Fibroblast of mammary gland (primary cell): ENCODE data around the gene PRDM7.
"Not testable (repeated sequence)": the region's sequence is repeated elsewhere in the genome, so short reads cannot be mapped to it uniquely, and the experiment has no call there.

Experiments used
- DNase-seq: peaks from one replicate; pipeline ENCODE4 v3.0.0-alpha.2; 2010; ENCODE audit warnings: low read depth
- H3K4me3 ChIP-seq: 2 replicates; pipeline ENCODE4 v1.5.1; 2011; ENCODE audit warnings: low read depth, mild to moderate bottlenecking, low read length, moderate library complexity; ENCODE audit not compliant: control insufficient read depth
- TF ChIP-seq, protein P1 (sequence below): conservative IDR thresholded peaks from 2 replicates; pipeline ENCODE4 v1.5.1; 2011; ENCODE audit warnings: low read depth, low read length, inconsistent platforms; ENCODE audit not compliant: control insufficient read depth, insufficient read depth

Gene PRDM7

DNA sequence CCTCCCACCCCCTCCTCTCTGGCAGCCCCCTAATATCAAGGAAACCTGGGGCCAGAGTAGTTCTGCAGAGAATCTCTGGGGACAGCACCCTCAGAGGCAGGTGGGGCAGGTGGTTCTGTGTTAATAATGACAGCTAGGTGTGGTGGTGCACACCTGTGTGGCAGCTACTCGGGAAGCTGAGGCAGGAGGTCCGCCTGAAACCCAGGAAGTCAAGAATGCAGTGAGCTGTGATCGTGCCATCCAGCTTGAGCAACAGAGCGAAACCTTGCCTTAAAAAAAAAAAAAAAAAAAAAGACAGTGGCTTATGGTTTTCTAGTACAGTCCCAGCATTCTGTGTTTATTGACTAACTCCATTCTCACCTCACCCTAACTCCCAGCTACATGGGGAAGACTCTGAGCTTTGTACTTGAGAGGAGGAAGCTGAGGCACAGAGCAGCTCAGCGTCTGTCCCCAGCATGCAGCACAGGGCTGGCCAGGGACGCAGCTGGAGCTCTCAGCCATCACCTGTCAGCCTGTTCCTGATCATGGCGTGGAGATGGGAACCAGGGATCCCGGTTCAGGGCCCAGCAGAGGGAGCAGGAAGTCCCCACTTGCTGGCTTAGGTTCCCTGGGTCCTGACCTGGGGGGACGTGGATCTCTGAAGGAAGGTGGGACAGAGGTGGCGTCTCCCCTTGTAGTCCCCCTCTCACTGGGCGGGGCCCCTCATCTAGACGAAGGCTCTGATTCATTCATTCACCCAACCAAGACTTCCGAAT is 64.0 kb downstream of the PRDM7 start:
- TF ChIP-seq, protein P1, sequence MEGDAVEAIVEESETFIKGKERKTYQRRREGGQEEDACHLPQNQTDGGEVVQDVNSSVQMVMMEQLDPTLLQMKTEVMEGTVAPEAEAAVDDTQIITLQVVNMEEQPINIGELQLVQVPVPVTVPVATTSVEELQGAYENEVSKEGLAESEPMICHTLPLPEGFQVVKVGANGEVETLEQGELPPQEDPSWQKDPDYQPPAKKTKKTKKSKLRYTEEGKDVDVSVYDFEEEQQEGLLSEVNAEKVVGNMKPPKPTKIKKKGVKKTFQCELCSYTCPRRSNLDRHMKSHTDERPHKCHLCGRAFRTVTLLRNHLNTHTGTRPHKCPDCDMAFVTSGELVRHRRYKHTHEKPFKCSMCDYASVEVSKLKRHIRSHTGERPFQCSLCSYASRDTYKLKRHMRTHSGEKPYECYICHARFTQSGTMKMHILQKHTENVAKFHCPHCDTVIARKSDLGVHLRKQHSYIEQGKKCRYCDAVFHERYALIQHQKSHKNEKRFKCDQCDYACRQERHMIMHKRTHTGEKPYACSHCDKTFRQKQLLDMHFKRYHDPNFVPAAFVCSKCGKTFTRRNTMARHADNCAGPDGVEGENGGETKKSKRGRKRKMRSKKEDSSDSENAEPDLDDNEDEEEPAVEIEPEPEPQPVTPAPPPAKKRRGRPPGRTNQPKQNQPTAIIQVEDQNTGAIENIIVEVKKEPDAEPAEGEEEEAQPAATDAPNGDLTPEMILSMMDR, result no peak

DNA sequence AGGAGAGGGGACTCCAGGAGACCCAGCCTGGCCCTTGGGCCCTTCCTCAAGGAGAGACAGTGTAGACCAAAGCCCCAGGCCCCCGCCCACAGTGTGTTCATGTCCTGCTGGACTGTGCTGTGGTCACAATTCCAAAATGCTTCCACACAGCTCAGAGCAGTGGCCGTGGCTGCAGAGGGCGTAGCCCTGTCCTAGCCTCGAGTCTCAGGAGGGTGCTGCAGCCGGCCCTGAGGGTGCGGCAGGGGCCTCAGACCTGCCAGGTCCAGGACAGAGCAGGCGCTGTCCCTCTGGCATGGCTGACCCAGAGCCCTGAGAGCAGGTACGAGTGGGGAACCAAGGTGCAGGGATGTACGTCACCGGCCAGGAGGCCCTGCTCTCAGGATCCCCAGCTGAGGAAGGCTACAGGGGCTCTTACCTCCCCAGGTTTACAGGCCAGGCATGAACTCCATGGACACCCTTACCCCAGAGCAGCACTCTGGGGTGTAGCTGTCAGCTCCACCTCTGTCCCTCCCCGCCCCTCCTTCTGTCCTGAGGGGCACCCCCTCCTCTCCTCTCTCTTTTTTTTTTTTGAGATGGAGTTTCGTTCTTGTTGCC is 65.1 kb downstream of the PRDM7 start:
- TF ChIP-seq, protein P1, result no peak
- DNase-seq, result no peak
- no peak overlapping the region for H3K4me3 ChIP-seq

More for the DNA sequence above, 64.0 kb downstream of the PRDM7 start:
- no peak overlapping the region for H3K4me3 ChIP-seq
- DNase-seq, result no peak

DNA sequence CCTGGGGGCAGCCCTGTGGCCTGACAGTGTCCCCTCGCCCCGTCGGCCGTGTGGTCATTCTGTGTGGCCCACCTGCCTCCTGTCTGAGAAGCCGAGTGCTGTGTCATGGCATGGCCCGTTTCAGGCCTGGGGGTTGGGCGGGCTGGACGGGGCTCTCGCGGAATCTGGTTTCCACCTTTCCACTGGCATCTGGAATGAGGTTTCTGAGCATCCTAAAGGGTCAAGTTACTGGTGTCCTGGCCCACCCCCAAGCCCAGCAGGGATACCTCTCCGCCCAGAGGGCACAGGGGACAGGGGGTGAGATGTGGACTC is 65.7 kb downstream of the PRDM7 start:
- TF ChIP-seq, protein P1, result no peak
- H3K4me3 ChIP-seq, result no peak overlapping the region
- DNase-seq, result no peak

DNA sequence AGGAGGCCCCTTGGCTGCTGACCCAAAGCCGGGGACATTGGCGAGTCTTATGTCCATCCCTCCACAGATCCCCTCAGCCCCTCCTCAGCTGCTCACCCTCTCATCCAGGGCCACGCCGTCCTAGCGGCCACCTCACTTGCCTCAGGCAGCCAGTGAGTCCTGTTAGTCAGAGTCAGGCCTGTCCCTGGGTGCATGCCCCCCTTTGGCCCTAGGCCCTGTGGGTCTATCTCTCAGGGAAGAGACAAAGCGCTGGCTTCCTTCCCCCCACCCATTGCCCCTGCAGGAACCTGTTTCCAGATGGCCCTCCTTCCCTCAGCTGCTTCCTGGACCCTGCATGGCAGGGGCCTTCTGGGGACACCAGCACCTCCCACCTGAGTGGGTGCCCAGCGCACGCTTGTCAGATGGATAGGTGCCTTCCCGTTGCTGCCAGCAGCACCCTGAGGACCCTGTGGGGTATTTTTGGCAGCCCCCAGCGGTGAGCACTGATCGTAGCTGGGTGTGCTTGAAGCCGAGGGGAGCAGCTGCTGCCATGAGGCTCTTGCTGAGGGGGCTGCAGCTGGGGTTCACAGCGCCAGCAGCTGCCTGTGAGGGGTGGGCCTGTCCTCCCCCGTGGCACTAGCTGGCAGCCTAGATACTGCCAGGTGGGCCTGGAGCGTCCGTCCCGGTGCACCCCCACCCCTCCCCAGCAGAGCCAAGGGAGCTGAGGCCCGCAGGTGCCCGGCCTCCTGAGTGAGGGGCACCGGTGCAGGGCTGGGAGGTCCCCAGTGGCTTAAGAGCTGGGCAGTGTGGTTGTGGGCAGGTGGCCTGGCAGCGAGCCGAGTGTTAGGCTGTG is 66.2 kb downstream of the PRDM7 start:
- H3K4me3 ChIP-seq, result no peak overlapping the region
- TF ChIP-seq, protein P1, result no peak
- DNase-seq, result no peak

DNA sequence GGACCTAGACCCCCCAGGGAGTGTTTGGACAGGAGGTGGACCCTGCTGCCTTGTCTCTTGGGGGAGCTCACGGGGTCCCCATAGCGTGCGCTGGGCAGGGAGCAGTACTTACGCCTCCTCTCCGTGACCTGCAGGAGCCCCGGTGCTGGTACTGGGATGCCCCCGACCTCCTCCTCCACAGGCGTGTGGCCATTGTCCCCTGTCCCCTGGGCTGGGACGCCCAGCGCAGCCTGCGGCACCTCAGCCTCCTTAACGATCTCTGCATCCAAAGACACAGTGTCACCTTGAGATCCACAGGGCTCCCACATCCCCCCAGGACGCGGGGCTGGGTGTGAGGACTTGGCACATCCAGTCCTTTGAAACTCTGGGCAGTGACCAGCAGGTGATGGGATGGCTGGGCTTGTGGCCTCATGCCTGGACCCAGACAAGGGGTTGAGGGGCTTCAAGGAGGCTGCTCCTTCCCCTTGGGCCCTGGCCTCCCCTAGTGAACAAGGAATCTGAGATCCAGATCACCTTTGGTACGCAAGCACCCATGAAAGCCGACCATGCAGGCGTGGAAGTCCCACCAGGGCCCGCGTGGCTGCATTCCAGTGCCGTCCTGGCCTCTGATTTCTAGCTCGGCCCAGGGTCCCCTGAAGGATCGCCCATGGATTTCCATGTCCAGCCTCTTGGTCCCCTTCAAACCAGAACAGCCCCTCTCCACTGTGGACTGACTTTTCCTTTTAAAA is 67.8 kb downstream of the PRDM7 start:
- H3K4me3 ChIP-seq, result no peak overlapping the region
- TF ChIP-seq, protein P1, result no peak
- DNase-seq, result no peak

DNA sequence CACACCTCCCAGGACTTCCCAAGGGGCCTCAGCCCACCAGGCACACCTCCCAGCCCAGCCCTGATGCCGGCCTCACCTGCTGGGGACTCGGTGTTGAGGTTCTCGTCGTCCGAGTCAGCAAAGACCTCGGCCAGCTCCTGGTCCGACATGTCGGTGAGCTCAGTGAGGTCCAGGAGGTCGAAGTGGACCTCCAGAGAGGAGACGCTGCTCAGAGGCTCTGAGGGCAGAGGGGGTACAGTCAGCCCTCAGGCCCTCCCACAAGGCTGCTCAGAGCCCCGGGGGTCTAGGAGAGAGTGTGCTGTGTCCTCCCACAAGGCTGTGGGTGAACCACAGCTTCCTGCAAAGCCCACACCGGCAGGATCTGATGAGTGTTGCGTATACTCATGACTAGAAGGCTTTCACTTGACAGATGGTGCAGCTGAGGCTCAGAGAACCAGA is 68.4 kb downstream of the PRDM7 start:
- TF ChIP-seq, protein P1, result no peak
- H3K4me3 ChIP-seq, result no peak overlapping the region
- no peak for DNase-seq

DNA sequence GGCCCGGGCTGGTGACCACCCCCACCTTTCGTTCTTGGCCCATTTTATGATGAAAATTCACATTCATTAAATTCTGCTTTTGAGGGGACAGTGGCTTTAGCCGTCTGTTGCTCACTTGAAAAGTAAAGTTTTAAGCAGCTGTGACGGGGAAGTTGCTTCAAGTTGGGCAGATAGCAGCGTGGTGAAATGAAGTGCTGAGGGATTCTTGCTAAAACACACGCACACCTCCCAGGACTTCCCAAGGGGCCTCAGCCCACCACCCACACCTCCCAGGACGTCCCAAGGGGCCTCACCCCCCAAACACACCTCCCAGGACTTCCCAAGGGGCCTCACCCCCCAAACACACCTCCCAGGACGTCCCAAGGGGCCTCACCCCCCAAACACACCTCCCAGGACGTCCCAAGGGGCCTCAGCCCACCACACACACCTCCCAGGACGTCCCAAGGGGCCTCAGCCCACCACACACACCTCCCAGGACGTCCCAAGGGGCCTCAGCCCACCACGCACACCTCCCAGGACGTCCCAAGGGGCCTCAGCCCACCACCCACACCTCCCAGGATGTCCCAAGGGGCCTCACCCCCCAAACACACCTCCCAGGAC is 69.4 kb downstream of the PRDM7 start:
- H3K4me3 ChIP-seq, DNase-seq: not testable (repeated sequence)
